ENCODE data around the gene CLEC16A. TPM values are rescaled to one million over a fixed set of nuclear protein-coding genes. Genes with fewer than 3 reads are reported as not detected.

Gene CLEC16A
- total RNA-seq, 1 donor from 2014 or later: 7.8 TPM

DNA sequence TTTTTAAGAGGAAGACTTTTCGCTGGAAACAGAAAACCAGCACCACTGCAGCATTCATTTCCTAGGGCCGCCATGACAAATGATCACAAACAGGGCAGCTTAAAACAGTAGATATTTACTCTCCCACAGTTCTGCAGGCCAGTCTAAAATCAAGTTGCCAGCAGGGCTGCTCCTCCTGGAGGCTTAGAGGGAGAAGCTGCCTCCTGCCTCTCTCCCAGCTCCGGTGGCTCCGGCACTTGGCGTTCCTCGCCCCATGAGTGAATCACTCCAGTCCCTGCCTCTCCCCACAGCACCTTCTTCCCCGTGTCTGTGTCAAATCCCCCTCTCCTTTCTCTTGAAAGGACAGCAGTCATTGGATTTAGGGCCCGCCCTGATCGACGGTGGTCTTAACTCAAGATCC lies 239.6 kb downstream of the CLEC16A start:
- Histone ChIP-seq H3K4me1 (peaks cover 7% of the 10 kb centered on the region), H3K36me3 (no peaks in the 10 kb centered on the region), H3K4me3 (no peak overlapping the region), H3K27ac (no peak overlapping the region), H3K79me2 (ENCODE audit: low read depth) (no peaks in the 10 kb centered on the region), H4K20me1 (ENCODE audit: low read depth) (no peaks in the 10 kb centered on the region), H3K9ac (no peak overlapping the region), H3K27me3 (no peaks in the 10 kb centered on the region), H3K4me2 (no peak overlapping the region), H3F3A (ENCODE audit: low read depth) (no peaks in the 10 kb centered on the region), H2AFZ (replicated peaks) (no peak overlapping the region), H3K9me3 (ENCODE audit: low read depth) (no peaks in the 10 kb centered on the region)
- Mint-ChIP-seq H3K4me1 (peaks cover 9% of the 10 kb centered on the region), H3K4me3 (no peak overlapping the region), H3K27me3 (ENCODE audit: insufficient read depth, low read depth) (peaks cover 4% of the 10 kb centered on the region), H3K36me3 (no peaks in the 10 kb centered on the region), H3K27ac (peak overlapping the region; percentile 65), H3K9me3 (no peaks in the 10 kb centered on the region)
- no peak for DNase-seq (ENCODE audit: low spot score)
- TF ChIP-seq EZH2phosphoT487 (IDR thresholded peaks at IDR 0.05) (no peak), EZH2 (IDR thresholded peaks at IDR 0.05) (no peak), CTCF (IDR thresholded peaks at IDR 0.05) (no peak)

DNA sequence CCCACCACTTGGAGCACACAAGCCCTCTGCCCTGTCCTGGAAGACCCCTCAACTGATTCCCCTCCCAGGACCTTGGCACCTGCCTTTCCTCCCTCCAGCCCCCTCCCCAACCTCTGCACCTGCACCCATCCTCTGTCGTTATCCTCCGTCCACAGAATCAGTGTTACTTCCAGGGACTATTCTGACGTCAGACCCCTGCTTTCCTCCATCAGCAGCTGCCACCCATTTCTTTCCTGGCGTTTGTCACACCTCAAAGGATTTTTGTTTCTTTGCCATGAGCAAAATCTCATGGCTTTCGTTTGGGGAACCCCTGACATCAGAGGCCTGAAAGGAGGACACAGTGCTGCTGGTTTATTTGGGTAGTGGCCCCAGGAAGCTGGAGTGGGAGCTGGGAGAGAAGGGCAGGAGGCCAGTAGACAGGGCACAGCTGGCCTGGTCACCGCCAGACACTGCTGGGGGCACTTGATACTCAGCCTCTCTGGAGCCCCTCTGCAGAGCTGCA lies 243.2 kb downstream of the CLEC16A start:
- TF ChIP-seq EZH2 (IDR thresholded peaks at IDR 0.05): no peak
- no peak for TF ChIP-seq EZH2phosphoT487 (IDR thresholded peaks at IDR 0.05)
- no peak for TF ChIP-seq CTCF (IDR thresholded peaks at IDR 0.05)
- H3K27me3 ChIP-seq: no peaks in the 10 kb centered on the region

GRCh38 chr16:11188801-11189740 lies 244.7 kb downstream of the CLEC16A start:
- Histone ChIP-seq H3K4me3 (no peak overlapping the region), H3K9ac (no peak overlapping the region), H4K20me1 (ENCODE audit: low read depth) (no peaks in the 10 kb centered on the region), H3K4me2 (no peak overlapping the region), H3K36me3 (no peaks in the 10 kb centered on the region), H3K27me3 (no peaks in the 10 kb centered on the region), H3K27ac (no peak overlapping the region), H3K9me3 (ENCODE audit: low read depth) (no peaks in the 10 kb centered on the region), H3K79me2 (ENCODE audit: low read depth) (no peaks in the 10 kb centered on the region), H3F3A (ENCODE audit: low read depth) (no peaks in the 10 kb centered on the region), H3K4me1 (no peaks in the 10 kb centered on the region), H2AFZ (replicated peaks) (no peak overlapping the region)
- no peak for DNase-seq (ENCODE audit: low spot score)
- TF ChIP-seq EZH2phosphoT487 (IDR thresholded peaks at IDR 0.05) (no peak), CTCF (IDR thresholded peaks at IDR 0.05) (no peak), EZH2 (IDR thresholded peaks at IDR 0.05) (no peak)
- Mint-ChIP-seq H3K4me1 (no peaks in the 10 kb centered on the region), H3K27ac (no peak overlapping the region), H3K27me3 (ENCODE audit: insufficient read depth, low read depth) (peaks cover 2% of the 10 kb centered on the region), H3K9me3 (no peaks in the 10 kb centered on the region), H3K4me3 (no peak overlapping the region), H3K36me3 (no peaks in the 10 kb centered on the region)

More for the DNA sequence above, 243.2 kb downstream of the CLEC16A start:
- Histone ChIP-seq H3K9me3 (ENCODE audit: low read depth) (no peaks in the 10 kb centered on the region), H3K4me3 (no peak overlapping the region), H3K4me2 (no peak overlapping the region), H3K9ac (no peak overlapping the region), H3K27ac (no peak overlapping the region), H3K79me2 (ENCODE audit: low read depth) (no peaks in the 10 kb centered on the region), H3K4me1 (peaks cover 7% of the 10 kb centered on the region), H2AFZ (replicated peaks) (no peak overlapping the region), H3K36me3 (no peaks in the 10 kb centered on the region), H3F3A (ENCODE audit: low read depth) (no peaks in the 10 kb centered on the region), H4K20me1 (ENCODE audit: low read depth) (no peaks in the 10 kb centered on the region)
- Mint-ChIP-seq H3K9me3 (no peaks in the 10 kb centered on the region), H3K27ac (peak overlapping the region; percentile 62), H3K27me3 (ENCODE audit: insufficient read depth, low read depth) (peaks cover 2% of the 10 kb centered on the region), H3K4me3 (no peak overlapping the region), H3K4me1 (peaks cover under 1% of the 10 kb centered on the region), H3K36me3 (no peaks in the 10 kb centered on the region)
- DNase-seq (ENCODE audit: low spot score): no peak
